GM21528 (cell line): ENCODE results near the gene BAIAP2.

Experiments used
- ATAC-seq: cut with Tn5 transposase; IDR thresholded peaks from one replicate; pipeline ENCODE4 v1.9.1; 2021; ENCODE audit warnings: mild to moderate bottlenecking, moderate library complexity; ENCODE audit not compliant: unreplicated experiment, low FRiP score

The BAIAP2 gene

GRCh38 chr17:81082177-81083073, 47.5 kb downstream of the BAIAP2 start:
- ATAC-seq = no peak

GRCh38 chr17:81083125-81083765, 48.3 kb downstream of the BAIAP2 start:
- no peak for ATAC-seq

- no peak for ATAC-seq
Measured at GRCh38 chr17:81084680-81085419, 49.9 kb downstream of the BAIAP2 start.

- no peak for ATAC-seq
Measured at GRCh38 chr17:81085420-81085911, 50.5 kb downstream of the BAIAP2 start.

- ATAC-seq = no peak
Measured at GRCh38 chr17:81086789-81087551, 52.0 kb downstream of the BAIAP2 start.

GRCh38 chr17:81090361-81091136, 55.6 kb downstream of the BAIAP2 start:
- no peak for ATAC-seq

- no peak for ATAC-seq
Measured at GRCh38 chr17:81091154-81091553, 56.2 kb downstream of the BAIAP2 start.

- ATAC-seq = no peak
Measured at GRCh38 chr17:81091774-81092517, 57.0 kb downstream of the BAIAP2 start.

GRCh38 chr17:81092518-81093095, 57.7 kb downstream of the BAIAP2 start:
- ATAC-seq = no peak

GRCh38 chr17:81093619-81094508, 58.9 kb downstream of the BAIAP2 start:
- ATAC-seq = no peak

GRCh38 chr17:81094509-81095382, 59.8 kb downstream of the BAIAP2 start:
- no peak for ATAC-seq

GRCh38 chr17:81095383-81095762, 60.4 kb downstream of the BAIAP2 start:
- ATAC-seq = no peak

GRCh38 chr17:81096741-81097133, 61.8 kb downstream of the BAIAP2 start:
- no peak for ATAC-seq

GRCh38 chr17:81097134-81097942, 62.4 kb downstream of the BAIAP2 start:
- no peak for ATAC-seq

GRCh38 chr17:81097943-81098308, 63.0 kb downstream of the BAIAP2 start:
- no peak for ATAC-seq

- ATAC-seq = no peak
Measured at GRCh38 chr17:81099888-81100287, 64.9 kb downstream of the BAIAP2 start.
